Activated T-cell treated with anti-CD3 and anti-CD28 coated beads, Interleukin-2, amount 50 U/mL, for 48 hours (primary cell): Measurements from ENCODE around the gene PLK1.
"Not testable (repeated sequence)": the region's sequence is repeated elsewhere in the genome, so short reads cannot be mapped to it uniquely, and the experiment has no call there.

Experiments
- DNase-seq, 2 experiments: peaks; one replicate each; pipeline ENCODE4 v3.0.0-alpha.2; 2020

The PLK1 gene

DNA sequence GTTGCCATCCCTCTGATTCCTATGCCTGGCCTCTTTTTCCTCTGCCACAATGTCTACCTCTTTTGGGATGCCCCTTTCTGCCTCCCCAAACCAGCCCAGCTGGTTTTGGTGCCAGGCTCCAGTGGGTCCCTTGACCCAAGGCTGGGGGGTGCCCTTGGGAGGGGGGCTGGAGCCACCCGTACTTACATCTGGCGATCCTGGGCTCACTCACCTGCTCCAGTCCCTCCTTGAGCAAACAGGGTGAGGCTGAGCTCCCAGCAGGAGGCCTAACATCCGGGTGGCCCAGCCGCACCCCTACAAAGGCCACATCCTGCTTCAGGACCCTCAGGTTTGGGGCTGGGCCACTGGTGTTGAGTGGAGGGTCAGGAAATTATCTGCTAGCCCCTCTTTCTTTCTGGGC lies 33.1 kb downstream of the PLK1 start:
- no peak for DNase-seq

DNA sequence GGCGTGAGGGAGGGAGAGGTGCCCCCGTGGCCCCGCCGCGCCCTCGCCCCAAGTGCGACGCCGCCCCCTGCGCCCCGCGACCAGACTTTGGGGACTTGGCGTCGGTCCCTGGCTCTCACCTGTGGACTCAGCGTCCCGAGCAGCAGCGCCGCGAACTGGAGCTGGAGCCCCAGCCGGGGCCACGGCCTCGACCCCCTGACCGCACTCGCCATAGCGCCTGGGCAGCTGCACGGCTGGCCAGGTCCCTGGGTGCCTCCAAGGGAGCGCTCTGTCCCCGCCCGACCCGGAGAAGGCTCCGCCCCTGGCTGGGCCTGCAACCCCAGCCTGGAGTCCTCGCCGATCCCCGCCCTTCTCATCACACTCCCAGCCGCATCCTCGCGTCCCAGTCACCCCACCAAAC lies 34.3 kb downstream of the PLK1 start, which contains the start of gene ERN2:
ERN2 (minus strand) TSS at position 247 of the 400 bp plus-strand sequence; CDS start at position 212, 35 bp downstream.
- no peak for DNase-seq

DNA sequence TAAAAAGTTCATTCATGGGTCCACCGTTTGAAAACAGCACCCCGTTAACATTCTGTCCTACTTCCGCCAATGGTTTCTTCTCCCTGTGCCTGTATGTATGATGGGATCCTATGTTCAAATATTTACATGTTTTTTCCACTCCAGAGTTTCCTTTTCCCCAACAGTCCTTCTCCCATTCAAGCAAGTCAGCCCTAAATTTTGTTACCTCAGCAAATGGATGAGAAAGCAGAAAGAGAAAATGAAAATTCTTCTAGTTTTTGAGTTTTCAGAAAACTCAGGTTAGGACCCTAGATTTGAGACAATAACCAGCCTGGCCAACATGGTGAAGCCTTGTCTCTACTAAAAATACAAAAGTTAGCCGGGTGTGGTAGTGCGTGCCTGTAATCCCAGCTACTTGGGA lies 37.8 kb downstream of the PLK1 start:
- no peak for DNase-seq

DNA sequence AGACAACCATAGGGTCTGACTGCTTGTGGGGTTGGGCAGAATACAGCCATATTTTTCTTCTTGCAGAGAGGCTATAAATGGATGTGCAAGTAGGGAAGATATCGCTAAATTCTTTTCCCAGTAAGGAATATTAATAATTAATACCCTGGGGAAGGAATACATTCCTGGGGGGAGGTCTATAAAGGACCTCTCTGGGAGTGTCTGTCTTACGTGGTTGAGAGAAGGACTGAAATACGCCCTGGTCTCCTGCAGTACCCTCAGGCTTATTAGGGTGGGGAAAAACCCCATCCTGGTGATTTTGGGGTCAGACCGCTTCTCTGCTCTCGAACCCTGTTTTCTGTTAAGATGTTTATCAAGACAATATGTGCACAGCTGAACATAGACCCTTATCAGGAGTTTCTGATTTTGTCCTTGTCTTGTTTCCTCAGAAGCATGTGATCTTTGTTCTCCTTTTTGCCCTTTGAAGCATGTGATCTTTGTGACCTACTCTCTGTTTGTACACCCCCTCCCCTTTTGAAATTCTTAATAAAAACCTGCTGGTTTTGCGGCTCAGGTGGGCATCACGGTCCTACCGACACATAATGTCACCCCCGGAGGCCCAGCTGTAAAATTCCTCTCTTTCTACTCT lies 44.0 kb downstream of the PLK1 start:
- DNase-seq: not testable (repeated sequence)

DNA sequence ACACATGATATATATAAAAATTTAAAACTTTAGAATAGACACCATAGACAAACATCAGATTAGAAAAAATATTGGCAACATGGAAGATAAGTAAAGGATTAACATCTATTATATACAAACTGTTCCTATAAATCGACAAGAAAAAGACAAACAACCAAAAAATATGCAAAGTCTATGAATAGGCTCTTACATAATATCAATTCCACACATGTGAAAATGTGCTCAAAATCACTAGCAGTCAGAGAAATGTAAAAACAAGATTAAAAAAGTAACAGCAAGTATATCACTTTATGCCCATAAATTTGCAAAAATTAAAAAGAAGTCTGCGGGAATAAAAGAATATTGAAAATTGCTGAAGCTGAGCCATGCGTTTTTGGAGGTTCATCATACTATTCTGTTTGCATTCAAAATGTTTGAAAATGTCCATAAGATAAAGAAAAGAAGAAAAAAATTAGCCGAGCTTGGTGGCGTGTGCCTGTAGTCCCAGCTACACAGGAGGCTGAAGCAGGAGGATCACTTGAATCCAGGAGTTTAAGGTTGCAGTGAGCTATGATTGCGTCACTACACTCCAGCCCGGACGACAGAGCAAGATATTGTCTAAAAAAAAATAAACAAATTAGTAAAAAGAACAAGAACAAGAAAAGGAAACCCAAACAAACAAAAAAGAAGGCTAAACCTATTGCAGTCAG lies 45.6 kb downstream of the PLK1 start:
- DNase-seq: no peak

DNA sequence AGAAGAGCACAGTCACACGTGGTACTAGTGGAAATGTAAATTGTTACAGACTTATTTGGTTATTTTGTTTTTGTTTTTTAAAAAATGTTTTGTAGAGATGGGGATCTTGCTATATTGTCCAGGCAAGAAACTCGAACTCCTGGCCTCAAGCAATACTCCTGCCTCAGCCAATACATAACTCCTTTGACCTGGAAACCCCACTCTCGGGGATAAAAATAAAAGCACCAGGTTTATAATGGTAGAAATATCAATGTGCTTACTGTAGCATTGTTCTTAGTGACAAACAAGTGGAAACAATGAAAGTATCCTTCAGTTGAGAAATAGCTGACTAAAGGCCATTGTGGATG lies 46.1 kb downstream of the PLK1 start:
- DNase-seq: no peak

DNA sequence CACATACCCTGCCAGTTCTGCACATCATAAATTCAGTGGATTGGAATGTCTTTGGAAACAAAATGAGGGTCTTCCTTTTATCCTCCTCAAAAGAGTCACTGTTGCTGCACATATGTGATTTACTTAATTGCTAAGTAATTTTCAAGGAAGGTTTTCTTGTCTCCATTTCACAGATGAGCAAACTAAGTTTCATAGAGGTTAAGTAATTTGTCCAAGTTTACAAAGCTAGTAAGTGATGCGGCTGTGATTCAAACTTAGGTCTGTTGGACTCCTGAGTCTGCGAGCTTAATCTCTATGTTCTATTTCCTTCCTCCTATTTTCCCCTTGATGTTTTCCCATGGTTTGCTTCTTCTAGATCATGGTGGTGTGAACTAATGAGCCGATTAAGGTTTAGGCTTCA lies 48.0 kb downstream of the PLK1 start:
- DNase-seq: no peak

DNA sequence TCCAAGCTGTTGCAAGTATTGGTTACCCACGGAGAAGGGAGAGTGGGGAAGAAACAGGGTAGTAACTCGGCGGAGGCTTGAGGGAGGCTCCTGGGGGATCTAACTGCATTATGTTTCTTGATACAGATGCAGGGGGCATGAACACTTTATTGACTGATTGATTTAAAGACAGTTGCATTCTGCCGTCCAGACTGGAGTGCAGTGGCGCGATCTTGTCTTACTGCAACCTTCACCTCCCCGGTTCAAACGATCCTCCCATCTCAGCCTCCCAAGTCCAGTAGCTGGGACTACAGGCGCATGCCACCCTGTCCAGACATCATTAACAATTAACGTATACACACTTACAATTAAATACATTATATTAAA lies 49.4 kb downstream of the PLK1 start:
- DNase-seq: no peak

DNA sequence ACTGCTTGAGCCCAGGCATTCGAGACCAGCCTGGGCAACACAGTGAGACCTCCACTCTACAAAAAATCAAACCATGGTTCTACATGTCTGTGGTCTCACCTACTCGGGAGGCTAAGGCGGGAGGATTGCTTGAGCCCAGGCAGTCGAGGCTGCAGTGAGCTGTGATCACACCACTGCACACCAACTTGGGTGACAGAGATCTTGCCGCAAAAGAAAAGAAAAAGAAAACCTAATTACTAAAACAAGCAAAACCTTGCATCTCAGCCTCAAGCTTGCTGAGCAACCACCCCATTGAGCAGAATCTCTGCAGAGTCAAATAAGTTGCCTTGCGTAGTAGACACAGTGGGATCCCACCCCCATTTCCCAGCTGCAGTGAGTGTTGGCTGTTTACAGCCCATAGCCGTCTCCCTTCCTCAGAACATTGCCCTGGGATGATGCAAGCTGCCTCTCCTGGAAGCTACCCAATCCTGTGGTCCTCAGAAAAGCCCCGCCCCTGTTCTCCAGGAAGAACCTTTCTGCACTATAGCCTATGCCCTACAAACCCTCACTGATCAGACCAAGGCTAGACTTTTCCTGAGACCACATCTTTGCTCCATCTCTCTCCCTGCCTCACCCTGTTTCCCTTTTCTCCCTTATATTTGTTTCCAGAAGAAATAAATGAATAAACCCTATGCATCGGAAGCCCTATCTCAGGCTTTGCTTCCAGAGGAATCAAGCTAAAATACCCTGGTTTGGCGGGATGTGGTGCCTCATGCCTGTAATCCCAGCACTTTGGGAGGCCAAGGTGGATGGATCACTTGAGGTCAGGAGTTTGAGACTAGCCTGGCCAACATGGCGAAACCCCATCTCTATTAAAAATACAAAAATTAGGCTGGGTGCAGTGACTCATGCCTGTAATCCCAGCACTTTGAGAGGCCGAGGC lies 51.1 kb downstream of the PLK1 start:
- no peak for DNase-seq

DNA sequence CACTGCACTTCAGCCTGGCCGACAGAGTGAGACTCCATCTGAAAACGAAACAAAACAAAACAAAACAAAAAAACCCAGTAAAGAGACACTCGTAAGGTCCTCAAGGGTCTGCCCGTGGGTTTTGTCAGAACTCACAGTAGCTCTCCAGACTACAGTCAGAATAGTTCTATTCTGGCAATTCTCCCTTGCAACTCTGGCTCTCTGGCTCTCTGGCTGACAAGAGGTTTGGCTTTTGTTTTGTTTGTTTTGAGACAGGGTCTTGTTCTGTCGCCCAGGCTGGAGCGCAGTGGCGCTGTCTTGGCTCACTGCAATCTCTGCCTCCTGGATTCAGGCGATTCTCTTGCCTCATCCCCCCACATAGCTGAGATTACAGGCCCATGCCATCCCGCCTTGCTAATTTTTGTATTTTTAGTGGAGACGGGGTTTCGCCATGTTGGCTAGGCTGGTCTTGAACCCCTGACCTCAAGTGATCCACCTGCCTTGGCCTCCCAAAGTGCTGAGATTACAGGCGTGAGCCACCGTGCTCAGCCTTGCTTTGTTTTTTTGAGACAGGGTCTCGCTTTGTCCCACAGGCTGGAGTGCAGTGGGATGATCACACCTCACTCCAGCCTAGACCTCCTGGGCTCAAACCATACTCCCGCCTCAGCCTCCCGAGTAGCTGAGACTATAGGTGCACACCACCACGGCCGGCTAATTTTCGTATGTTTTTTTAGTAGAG lies 55.6 kb downstream of the PLK1 start:
- DNase-seq: no peak

DNA sequence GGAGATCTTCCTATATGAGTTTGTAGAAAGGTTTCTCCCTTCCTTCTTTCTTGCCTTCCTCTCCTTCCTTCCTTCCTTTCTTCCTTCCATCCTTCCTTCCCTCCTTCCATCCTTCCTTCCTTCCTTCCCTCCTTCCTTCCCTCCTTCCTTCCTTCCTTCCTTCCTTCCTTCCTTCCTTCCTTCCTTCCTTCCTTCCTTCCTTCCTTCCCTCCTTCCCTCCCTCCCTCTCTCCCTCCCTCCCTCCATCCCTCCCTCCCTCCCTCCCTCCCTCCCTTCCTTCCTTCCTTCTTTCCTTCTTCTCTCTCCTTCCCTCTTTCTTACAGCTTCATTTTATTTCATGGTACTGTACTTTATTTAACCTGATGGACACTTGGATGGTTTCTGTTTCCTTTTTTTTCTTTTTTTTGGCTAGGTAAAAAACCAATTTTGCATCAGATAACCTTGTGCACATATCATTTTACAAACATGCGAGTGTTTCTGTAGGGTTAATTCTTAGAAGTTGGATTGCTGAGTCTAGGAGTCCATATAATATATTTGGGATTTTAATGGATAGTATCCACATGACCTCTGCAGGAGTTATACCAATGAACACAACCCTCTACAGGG lies 58.8 kb downstream of the PLK1 start:
- not testable (repeated sequence) for DNase-seq

DNA sequence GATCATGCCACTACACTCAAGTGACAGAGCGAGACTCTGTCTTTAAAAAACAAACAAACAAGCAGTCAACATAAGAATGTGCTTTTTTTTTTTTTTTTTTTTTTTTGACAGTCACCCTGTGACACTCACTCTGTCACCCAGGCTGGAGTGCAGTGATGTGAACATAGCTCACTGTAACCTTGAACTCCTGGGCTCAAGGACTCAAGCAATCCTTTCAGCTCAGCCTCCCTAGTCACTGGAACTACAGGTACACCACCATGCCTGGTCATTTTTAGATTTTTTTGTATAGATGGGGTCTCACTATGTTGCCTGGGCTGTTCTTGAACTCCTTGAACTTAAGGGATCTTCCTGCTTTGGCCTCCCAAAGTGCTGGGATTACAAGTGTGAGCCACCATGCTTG lies 60.8 kb downstream of the PLK1 start:
- DNase-seq: no peak
